Measurements from ENCODE around the gene GRAP2. TPM values are rescaled to one million over a fixed set of nuclear protein-coding genes. Genes with fewer than 3 reads are reported as not detected.

GRAP2 gene
- total and polyA plus RNA-seq, 2 of the 8 experiments (the other 6 are each of a cell fraction or from before 2014, with no cell fraction given), result 0.08 TPM; not detected in 1

GRCh38 chr22:39877079-39877845, 23.6 kb upstream of the GRAP2 start (continued):
- no peak for TF ChIP-seq EZH2 (IDR thresholded peaks at IDR 0.05; ENCODE audit: low read depth, low read length, severe bottlenecking)

Measured in H1 (cell line).